Measurements from ENCODE around the gene GPR132. TPM values are rescaled to one million over a fixed set of nuclear protein-coding genes. Genes with fewer than 3 reads are reported as not detected.

The GPR132 gene
- total and polyA plus RNA-seq, 2 of the 13 experiments (the other 11 are each of a cell fraction or from before 2014, with no cell fraction given): not detected

DNA sequence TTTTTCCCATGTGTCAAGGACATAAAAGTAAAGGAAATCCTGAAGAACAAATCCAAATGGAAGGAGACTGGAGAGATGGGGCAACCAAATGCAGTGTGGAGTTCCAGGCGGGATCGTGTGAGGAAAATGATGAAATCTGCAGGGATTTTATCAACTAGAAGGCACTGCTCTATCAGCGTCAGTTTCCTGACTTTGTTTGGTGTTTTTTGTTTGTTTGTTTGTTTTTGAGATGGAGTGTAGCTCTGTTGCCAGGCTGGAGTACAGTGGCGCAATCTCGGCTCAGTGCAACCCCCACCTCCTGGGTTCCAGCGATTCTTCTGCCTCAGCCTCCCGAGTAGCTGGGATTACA lies 43.3 kb upstream of the GPR132 start:
- no peak for DNase-seq (ENCODE audit: low spot score)
- ChIA-PET CTCF (ENCODE audit: low intra/inter-chr PET ratio, low total read pairs) (no interaction called here), POLR2A (no interaction called here)
- WGBS (ENCODE audit: low lambda C conversion rate): 59% methylated on average over 7 of the region's 7 CpGs
- no peak for FAIRE-seq
- no TSS peak for BruUV-seq (replicated peaks)
- H4K20me1 ChIP-seq (ENCODE audit: insufficient read depth, low read length): no peaks in the 10 kb centered on the region
- H3K4me3 ChIP-seq (replicated peaks in 1 of 3; ENCODE audit: insufficient read depth in 1 of 3, low read depth in 2 of 3, low read length in 3 of 3): no peak overlapping the region
- intact Hi-C loops (cut with micrococcal nuclease; ENCODE audit: unreplicated experiment) (no loop called here), in situ Hi-C loops (cut with HindIII; ENCODE audit: extremely low pct_ligation_motif_present, low pct_unique_long_range_greater_than_20kb) (no loop called here)
- H3K27ac ChIP-seq (ENCODE audit: extremely low read length, insufficient read depth, low read length): no peak overlapping the region
- no peaks in the 10 kb centered on the region for H3K4me1 ChIP-seq (ENCODE audit: insufficient read depth, low read length)
- peaks cover 4 to 18% of the 10 kb centered on the region in 2 experiments; a peak in 3 of 5 replicates for H3K27me3 ChIP-seq (ENCODE audit: control insufficient read depth in 1 of 2, insufficient read depth in 2 of 2, low read length in 2 of 2)
- no peak overlapping the region for H3K9ac ChIP-seq (ENCODE audit: insufficient read depth, low read depth, low read length)
- H3K79me2 ChIP-seq (ENCODE audit: insufficient read depth, low read length): no peaks in the 10 kb centered on the region
- no peaks in the 10 kb centered on the region for H3K9me3 ChIP-seq (ENCODE audit: low read length)
- H3K36me3 ChIP-seq (replicated peaks in 1 of 2; ENCODE audit: control insufficient read depth in 1 of 2, insufficient read depth in 2 of 2, low read length in 2 of 2): no peaks in the 10 kb centered on the region
- no peak for ATAC-seq
- no peak overlapping the region for H2AFZ ChIP-seq (ENCODE audit: low read length)
- TF ChIP-seq SMAD9 (CRISPR knock-in tag; IDR thresholded peaks at IDR 0.05): no peak
- TF ChIP-seq ATF7-NPFF (CRISPR knock-in tag; IDR thresholded peaks at IDR 0.05; ENCODE audit: low read depth): no peak
- no peak for TF ChIP-seq GATAD2A (CRISPR knock-in tag; IDR thresholded peaks at IDR 0.05)
- no peak for TF ChIP-seq PHF5A (CRISPR knock-in tag; IDR thresholded peaks at IDR 0.05; ENCODE audit: low read depth, unreplicated experiment)
- TF ChIP-seq IKZF1 (IDR thresholded peaks at IDR 0.05): no peak
- no peak for TF ChIP-seq PCBP1 (IDR thresholded peaks at IDR 0.05; ENCODE audit: borderline replicate concordance, low read depth, low read length)
- no peak overlapping the region for H3K4me2 ChIP-seq (ENCODE audit: low read depth, low read length)

DNA sequence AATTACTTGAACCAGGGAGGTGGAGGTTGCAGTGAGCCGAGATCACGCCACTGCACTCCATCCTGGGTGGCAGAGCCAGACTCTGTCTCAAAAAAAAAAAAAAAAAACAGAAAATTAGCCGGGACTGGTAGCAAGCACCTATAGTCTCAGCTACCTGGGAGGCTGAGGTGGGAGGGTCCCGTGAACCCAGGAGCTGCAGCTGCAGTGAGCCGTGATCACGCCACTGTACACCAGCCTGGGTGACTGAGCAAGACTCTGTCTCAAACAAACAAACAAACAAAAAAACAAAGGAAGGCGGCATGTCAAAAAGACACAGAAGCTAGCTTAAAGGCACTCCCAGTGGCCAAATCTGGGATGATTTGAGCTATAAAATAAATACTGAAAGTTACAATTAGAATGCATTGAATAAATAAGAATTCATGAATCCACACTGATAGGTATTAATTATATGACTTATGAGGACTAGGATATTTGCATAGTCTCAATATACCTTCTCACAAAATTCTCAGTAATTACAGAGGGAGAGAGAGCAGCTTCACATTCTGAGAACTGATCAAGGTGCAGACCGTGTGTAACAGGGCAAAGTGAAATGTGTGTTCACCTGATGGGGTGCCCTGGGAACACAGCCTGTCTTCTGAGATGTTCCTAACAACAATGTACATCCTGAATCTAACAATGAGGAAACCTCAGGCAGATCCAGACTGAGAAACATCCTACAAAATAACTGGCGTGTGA lies 42.7 kb upstream of the GPR132 start:
- TF ChIP-seq ZNF562 (CRISPR knock-in tag; IDR thresholded peaks at IDR 0.05; ENCODE audit: borderline replicate concordance): no peak
- TF ChIP-seq, protein P1, sequence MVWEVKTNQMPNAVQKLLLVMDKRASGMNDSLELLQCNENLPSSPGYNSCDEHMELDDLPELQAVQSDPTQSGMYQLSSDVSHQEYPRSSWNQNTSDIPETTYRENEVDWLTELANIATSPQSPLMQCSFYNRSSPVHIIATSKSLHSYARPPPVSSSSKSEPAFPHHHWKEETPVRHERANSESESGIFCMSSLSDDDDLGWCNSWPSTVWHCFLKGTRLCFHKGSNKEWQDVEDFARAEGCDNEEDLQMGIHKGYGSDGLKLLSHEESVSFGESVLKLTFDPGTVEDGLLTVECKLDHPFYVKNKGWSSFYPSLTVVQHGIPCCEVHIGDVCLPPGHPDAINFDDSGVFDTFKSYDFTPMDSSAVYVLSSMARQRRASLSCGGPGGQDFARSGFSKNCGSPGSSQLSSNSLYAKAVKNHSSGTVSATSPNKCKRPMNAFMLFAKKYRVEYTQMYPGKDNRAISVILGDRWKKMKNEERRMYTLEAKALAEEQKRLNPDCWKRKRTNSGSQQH (CRISPR knock-in tag; IDR thresholded peaks at IDR 0.05; ENCODE audit: low read depth): no peak
- TF ChIP-seq ZNF44 (CRISPR knock-in tag; IDR thresholded peaks at IDR 0.05): no peak
- TF ChIP-seq MIXL1 (CRISPR knock-in tag; IDR thresholded peaks at IDR 0.05): no peak
- TF ChIP-seq ZNF232 (CRISPR knock-in tag; IDR thresholded peaks at IDR 0.05; ENCODE audit: borderline replicate concordance): no peak
- TF ChIP-seq ZNF292 (CRISPR knock-in tag; IDR thresholded peaks at IDR 0.05; ENCODE audit: borderline replicate concordance, low read depth): no peak
- TF ChIP-seq ZKSCAN8 (CRISPR knock-in tag; IDR thresholded peaks at IDR 0.05; ENCODE audit: borderline replicate concordance): no peak
- TF ChIP-seq ZNF496 (CRISPR knock-in tag; IDR thresholded peaks at IDR 0.05; ENCODE audit: insufficient replicate concordance): no peak
- TF ChIP-seq AGO2 (optimal IDR thresholded peaks at IDR 0.05; ENCODE audit: low read depth, low read length): no peak
- TF ChIP-seq ZSCAN25 (CRISPR knock-in tag; IDR thresholded peaks at IDR 0.05): no peak
- no peak for TF ChIP-seq ZMAT3 (CRISPR knock-in tag; conservative IDR thresholded peaks at IDR 0.05)
- no TSS peak for BruUV-seq (replicated peaks)
- WGBS (ENCODE audit: low lambda C conversion rate): 8% methylated on average over 9 of the region's 9 CpGs

More for the DNA sequence above, 42.7 kb upstream of the GPR132 start:
- FAIRE-seq (no peak), ATAC-seq (no peak), DNase-seq (ENCODE audit: low spot score) (no peak)
- in situ Hi-C loops (cut with HindIII; ENCODE audit: extremely low pct_ligation_motif_present, low pct_unique_long_range_greater_than_20kb) (no loop called here), intact Hi-C loops (cut with micrococcal nuclease; ENCODE audit: unreplicated experiment) (no loop called here)
- Histone ChIP-seq H3K79me2 (ENCODE audit: insufficient read depth, low read length) (no peaks in the 10 kb centered on the region), H3K4me1 (ENCODE audit: insufficient read depth, low read length) (no peaks in the 10 kb centered on the region), H2AFZ (ENCODE audit: low read length) (no peak overlapping the region), H3K4me3 (replicated peaks in 1 of 3; ENCODE audit: insufficient read depth in 1 of 3, low read depth in 2 of 3, low read length in 3 of 3) (no peak overlapping the region), H3K4me2 (ENCODE audit: low read depth, low read length) (no peak overlapping the region), H3K27ac (ENCODE audit: extremely low read length, insufficient read depth, low read length) (no peak overlapping the region), H3K9me3 (ENCODE audit: low read length) (no peaks in the 10 kb centered on the region), H3K9ac (ENCODE audit: insufficient read depth, low read depth, low read length) (no peak overlapping the region), H3K27me3 (ENCODE audit: control insufficient read depth in 1 of 2, insufficient read depth in 2 of 2, low read length in 2 of 2) (peaks cover 4 to 23% of the 10 kb centered on the region in 2 experiments; a peak in 3 of 5 replicates), H3K36me3 (replicated peaks in 1 of 2; ENCODE audit: control insufficient read depth in 1 of 2, insufficient read depth in 2 of 2, low read length in 2 of 2) (no peaks in the 10 kb centered on the region), H4K20me1 (ENCODE audit: insufficient read depth, low read length) (no peaks in the 10 kb centered on the region)
- ChIA-PET CTCF (ENCODE audit: low intra/inter-chr PET ratio, low total read pairs) (no interaction called here), POLR2A (no interaction called here)

Measured in HepG2 (cell line).